GM12878 (cell line): Measurements from ENCODE around the gene HLA-B. TPM values are rescaled to one million over a fixed set of nuclear protein-coding genes. Genes with fewer than 3 reads are reported as not detected.
A peak's percentile ranks its signal among the peaks of the same experiment; 100 is the strongest.

Source experiments
- ATAC-seq: fragments of 200-7000 bp; cut with Tn5 transposase; 3 replicates; pipeline ENCODE4 v1.9.1; 2020; ENCODE audit warnings: mild to moderate bottlenecking, moderate library complexity
- BruUV-seq: library from RNA; stranded (reverse); fragments of 400-500 nt; replicated peaks from 2 replicates; lab custom pipeline; 2021; lab: Mats Ljungman, UMichigan
- CTCF ChIA-PET: fragments of 300-600 bp; sonication (Branson Sonifier 250); formaldehyde crosslinking; extraction: SDS; loops from one replicate; lab custom pipeline; 2021; ENCODE audit warnings: inconsistent platforms; lab: Yijun Ruan, JAX
- POLR2A ChIA-PET: fragments of 350-600 bp; formaldehyde crosslinking; extraction: SDS; loops from one replicate; lab custom pipeline; 2021; ENCODE audit warnings: inconsistent platforms; lab: Charles Lee
- RAD21 ChIA-PET: fragments of 300-600 bp; sonication (Branson Sonifier 250); formaldehyde crosslinking; loops from one replicate; lab custom pipeline; 2023; ENCODE audit warnings: antibody characterized with exemption; ENCODE audit not compliant: unreplicated experiment; lab: Charles Lee
- SMC1A ChIA-PET: fragments of 300-600 bp; sonication (Branson Sonifier 250); formaldehyde crosslinking; loops from one replicate; lab custom pipeline; 2023; ENCODE audit not compliant: unreplicated experiment, uncharacterized antibody; lab: Charles Lee
- DNase-seq: peaks from one replicate; pipeline ENCODE4 v3.0.0-alpha.2; 2011; ENCODE audit warnings: low read depth, low spot score
- FAIRE-seq: peaks from 3 replicates; lab custom pipeline; 2011; peaks lifted over from hg19 to GRCh38; lab: Jason Lieb, UNC
- H2AFZ ChIP-seq: 2 replicates; pipeline ENCODE4 v1.6.0; 2011; ENCODE audit warnings: low read depth, low read length, control low read depth; ENCODE audit not compliant: control insufficient read depth
- H3K27ac ChIP-seq: 2 replicates; pipeline ENCODE4 v1.5.1; 2011; ENCODE audit warnings: control low read depth; ENCODE audit not compliant: control insufficient read depth, insufficient read depth
- H3K27me3 ChIP-seq, 2 experiments: replicated peaks in 1 of 2; 2 replicates each; pipeline versions ENCODE4 v1.6.0 to v1.6.1; 2011; ENCODE audit warnings: low read length in 1 of 2; ENCODE audit not compliant: control insufficient read depth in 2 of 2, insufficient read depth in 2 of 2
- H3K36me3 ChIP-seq, 2 experiments: 2 replicates each; pipeline ENCODE4 v1.5.1; 2011; ENCODE audit warnings: low read length in 1 of 2; ENCODE audit not compliant: control insufficient read depth in 2 of 2, insufficient read depth in 2 of 2
- H3K4me1 ChIP-seq: 2 replicates; pipeline ENCODE4 v1.6.1; 2011; ENCODE audit warnings: mild to moderate bottlenecking, low read length, moderate library complexity, mixed read lengths; ENCODE audit not compliant: control insufficient read depth, insufficient read depth
- H3K4me2 ChIP-seq: 2 replicates; pipeline ENCODE4 v1.6.0; 2011; ENCODE audit warnings: control low read depth; ENCODE audit not compliant: control insufficient read depth, insufficient read depth
- H3K4me3 ChIP-seq: fragments of 200-600 bp; sonication (generic); 2 replicates; pipeline ENCODE4 v1.5.1; 2016
- H3K79me2 ChIP-seq: 2 replicates; pipeline ENCODE4 v1.6.0; 2011; ENCODE audit warnings: low read length; ENCODE audit not compliant: control insufficient read depth, insufficient read depth
- H3K9ac ChIP-seq: 2 replicates; pipeline ENCODE4 v1.8.0; 2011; ENCODE audit warnings: low read length, control low read depth, mixed read lengths; ENCODE audit not compliant: control insufficient read depth, insufficient read depth
- H3K9me3 ChIP-seq: replicated peaks from 3 replicates; pipeline ENCODE4 v1.5.1; 2011; ENCODE audit warnings: mild to moderate bottlenecking, low read length; ENCODE audit not compliant: control insufficient read depth, insufficient read depth
- H4K20me1 ChIP-seq: 2 replicates; pipeline ENCODE4 v1.6.0; 2011; ENCODE audit not compliant: control insufficient read depth, insufficient read depth
- BCL11A ChIP-seq: IDR thresholded peaks from 2 replicates; pipeline ENCODE4 v1.6.1; 2011; ENCODE audit warnings: low read depth, low read length
- CREB1 ChIP-seq: IDR thresholded peaks from 2 replicates; pipeline ENCODE4 v1.6.1; 2012; ENCODE audit warnings: low read depth, mild to moderate bottlenecking, inconsistent platforms
- EGR1 ChIP-seq, 2 experiments: IDR thresholded peaks; 1 replicate in 1 of 2; 2 replicates in 1 of 2; pipeline ENCODE4 v1.6.1; 2011 to 2012; ENCODE audit warnings: low read depth in 2 of 2, low read length in 2 of 2, borderline replicate concordance in 1 of 2, mild to moderate bottlenecking in 1 of 2, moderate library complexity in 1 of 2
- FOXM1 ChIP-seq: IDR thresholded peaks from 2 replicates; pipeline ENCODE4 v1.6.1; 2012; ENCODE audit warnings: low read depth, mild to moderate bottlenecking, inconsistent platforms, low read length, moderate library complexity
- KDM1A ChIP-seq: fragments of 200-600 bp; sonication (generic); IDR thresholded peaks from 2 replicates; pipeline ENCODE4 v1.6.1; 2016; ENCODE audit warnings: borderline replicate concordance
- POLR2A ChIP-seq: IDR thresholded peaks from 2 replicates; pipeline ENCODE4 v1.6.1; 2011; ENCODE audit warnings: low read depth, mild to moderate bottlenecking, low read length
- POLR2AphosphoS2 ChIP-seq: IDR thresholded peaks from 2 replicates; pipeline ENCODE4 v1.6.1; 2011; ENCODE audit warnings: low read depth, mild to moderate bottlenecking, low read length, improper control_type of control experiment, moderate library complexity
- TARDBP ChIP-seq: IDR thresholded peaks from 2 replicates; pipeline ENCODE4 v1.6.1; 2016; ENCODE audit warnings: borderline replicate concordance
- TCF12 ChIP-seq: IDR thresholded peaks from 2 replicates; pipeline ENCODE4 v1.6.1; 2011; ENCODE audit warnings: low read depth, mild to moderate bottlenecking, low read length
- WGBS: methylation state at CpG from one replicate; pipeline ENCODE4 v1.1.6; 2016; ENCODE audit warnings: low lambda C conversion rate; ENCODE audit not compliant: insufficient replicate concordance, insufficient coverage; ENCODE audit errors: missing lambda C conversion rate; 5-methylcytosine and 5-hydroxymethylcytosine counted together
- in situ Hi-C: fragments of 300-500 bp; cut with MboI; formaldehyde crosslinking; loops from 9 replicates; pipeline ENCODE4 v1.14.3; 2018; ENCODE audit warnings: mixed read lengths
- intact Hi-C: fragments of 100-400 bp; cut with micrococcal nuclease; formaldehyde crosslinking; loops from one replicate; pipeline ENCODE4 v1.14.2; 2022; ENCODE audit not compliant: unreplicated experiment
- polyA plus RNA-seq, 11 experiments: library from polyadenylated mRNA; depleted of rRNA in 4 of 11; unstranded in 6 of 11; stranded (reverse) in 5 of 11; fragments of >200 nt; fragmentation: Nextera tagmentation in 4 of 11; fragmentation: Illumina TruSeq in 1 of 11; extraction: Ambion mirVana in 4 of 11; extraction: Trizol in 1 of 11; gene quantifications; 1 replicate in 1 of 11; 2 replicates in 10 of 11; pipeline versions ENCODE4 v1.2.1 to v1.2.3, GENCODE V29; 2011 to 2016; ENCODE audit warnings: inconsistent platforms in 2 of 11, missing spikeins in 2 of 11, low read depth in 1 of 11
- total RNA-seq, 4 experiments: library from RNA; depleted of rRNA in 3 of 4; stranded (reverse); fragments of >200 nt in 3 of 4; fragmentation: Illumina TruSeq in 1 of 4; extraction: Trizol in 1 of 4; gene quantifications; 2 replicates each; pipeline versions ENCODE4 v1.2.1 to v1.2.3, GENCODE V29; 2013 to 2021

Gene HLA-B
- total and polyA plus RNA-seq, 10 of the 15 experiments (the other 5 are each of a cell fraction or from before 2014, with no cell fraction given): 820 to 5,128 (median 3,370) TPM

DNA sequence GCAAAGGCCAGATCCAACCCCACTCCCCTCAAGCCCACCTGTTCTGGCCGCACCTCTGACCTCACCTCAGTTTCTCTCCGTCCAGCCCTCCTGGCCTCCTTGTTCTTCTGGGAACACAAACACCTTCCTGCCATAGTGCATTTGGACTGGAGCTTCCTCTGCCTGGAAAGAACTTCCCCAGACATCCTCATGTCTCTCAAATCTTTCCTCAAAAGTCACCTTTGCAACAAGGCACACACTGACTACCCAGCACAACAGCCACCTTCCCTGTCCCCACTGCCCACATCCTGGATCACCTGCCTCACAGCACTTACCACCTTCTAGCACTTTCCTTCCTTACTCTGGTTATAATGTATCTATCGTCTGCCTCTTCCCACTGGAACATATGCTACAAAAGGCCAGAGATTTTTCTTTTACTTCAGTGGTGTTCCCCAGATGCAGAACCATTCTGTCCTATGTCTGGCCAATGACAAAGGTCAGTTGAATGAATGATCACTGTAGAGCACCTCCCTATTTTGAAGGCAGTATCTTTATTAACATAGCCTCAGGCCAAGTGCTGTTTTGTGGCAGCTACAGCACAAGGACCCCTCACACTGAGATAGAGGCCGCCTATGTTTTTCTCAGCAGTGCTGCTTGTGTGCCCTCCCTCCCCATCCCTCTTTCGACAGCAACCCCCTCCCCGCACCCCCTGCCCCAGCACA lies 4.1 kb downstream of the HLA-B start (continued):
- no peak for TF ChIP-seq TCF12
- no peak for TF ChIP-seq EGR1 (IDR thresholded peaks at IDR 0.05; ENCODE audit: borderline replicate concordance in 1 of 2, low read depth in 2 of 2, low read length in 2 of 2)
- no peak for TF ChIP-seq CREB1

DNA sequence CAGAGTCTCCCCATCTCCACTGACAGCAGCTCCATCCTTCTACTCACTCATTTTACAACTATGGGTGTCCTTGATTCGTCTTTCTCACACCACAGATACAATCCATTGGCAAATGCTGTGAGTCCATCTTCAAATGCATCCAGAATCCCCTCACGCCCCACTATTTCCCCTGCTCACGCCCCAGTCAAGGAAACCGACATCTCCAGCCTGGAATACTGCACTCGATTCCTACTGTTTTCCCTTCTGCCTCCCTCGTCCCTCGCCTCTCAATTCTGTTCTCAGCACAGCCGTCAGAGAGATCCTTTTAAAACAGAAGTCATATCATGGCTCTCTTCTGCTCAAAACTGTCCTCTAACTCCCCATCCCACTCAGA lies 4.7 kb downstream of the HLA-B start:
- H3K9me3 ChIP-seq: no peaks in the 10 kb centered on the region; the same call in 2 of the 3 replicates
- peaks cover 14% of the 10 kb centered on the region for H3K4me1 ChIP-seq
- intact Hi-C loops: no loop called here
- CTCF ChIA-PET: interaction anchor here (0.7 kb wide), 1 partner anchor 90 kb away, joined by 3 read pairs; no protein-coding TSS in a partner anchor
- peak; percentile 30; the same call in 1 of the 2 replicates for TF ChIP-seq BCL11A
- TF ChIP-seq POLR2AphosphoS2: peak; percentile 23; the same call in 1 of the 2 replicates
- no peak for TF ChIP-seq FOXM1
- 0 out of 2 replicates have a peak, but pooled peaks have one; percentile 5 for TF ChIP-seq POLR2A
- no peak for TF ChIP-seq KDM1A
- TF ChIP-seq CREB1: peak; percentile 13; the same call in 1 of the 2 replicates
- TF ChIP-seq TARDBP: no peak; the same call in 1 of the 2 replicates
- no peak overlapping the region for H3K9ac ChIP-seq
- no peak overlapping the region for H3K4me3 ChIP-seq
- SMC1A ChIA-PET: no interaction called here
- in situ Hi-C loops: loop anchor here (5.0 kb wide), 1 partner anchor 85 kb away; no protein-coding TSS in a partner anchor
- H3K36me3 ChIP-seq: peaks cover 15 to 26% of the 10 kb centered on the region in 2 experiments
- ATAC-seq (peak; percentile 2; the same call in 2 of the 3 replicates), DNase-seq (no peak), FAIRE-seq (no peak)
- no peak overlapping the region for H2AFZ ChIP-seq
- RAD21 ChIA-PET: no interaction called here
- H3K79me2 ChIP-seq: peaks cover 31% of the 10 kb centered on the region
- no TSS peak for BruUV-seq
- 59% methylated on average over 8 of the region's 8 CpGs for WGBS
- no peak overlapping the region for H3K27ac ChIP-seq
- POLR2A ChIA-PET: interaction anchor here (0.6 kb wide), 1 partner anchor 300 kb away, joined by 3 read pairs; no protein-coding TSS in a partner anchor
- peaks cover 20% of the 10 kb centered on the region for H4K20me1 ChIP-seq
- no peaks in the 10 kb centered on the region for H3K27me3 ChIP-seq
- H3K4me2 ChIP-seq: no peak overlapping the region
